ENCODE results near the gene AQP11.

GRCh38 chr11:77604281-77604680 lies 14.5 kb downstream of the AQP11 start:
- TF ChIP-seq CTCF (IDR thresholded peaks at IDR 0.05 in 8 of 11, conservative IDR thresholded peaks at IDR 0.05 in 3 of 11) (no peak), POLR2A (IDR thresholded peaks at IDR 0.05) (no peak)
